GM23248 (cell line): Measurements from ENCODE around the gene SEC22C.

Source experiments
- EZH2 ChIP-seq: fragments of 200-600 bp; sonication (generic); IDR thresholded peaks from 2 replicates; pipeline ENCODE4 v1.6.1; 2018; ENCODE audit warnings: antibody characterized with exemption, mild to moderate bottlenecking; ENCODE audit not compliant: insufficient read depth, poor library complexity, severe bottlenecking
- EZH2phosphoT487 ChIP-seq: fragments of 200-600 bp; sonication (generic); IDR thresholded peaks from 2 replicates; pipeline ENCODE4 v1.6.1; 2018; ENCODE audit warnings: antibody characterized with exemption, moderate library complexity, mild to moderate bottlenecking, low read depth; ENCODE audit not compliant: insufficient read depth

- no peak for TF ChIP-seq EZH2phosphoT487
- TF ChIP-seq EZH2, result no peak
Measured at GRCh38 chr3:42610976-42611375, 29.2 kb upstream of the SEC22C start.
